ENCODE data around the gene FMNL2. TPM values are rescaled to one million over a fixed set of nuclear protein-coding genes. Genes with fewer than 3 reads are reported as not detected.

FMNL2 gene
- total RNA-seq, 1 experiment from 2014 or later: 37.5 TPM

DNA sequence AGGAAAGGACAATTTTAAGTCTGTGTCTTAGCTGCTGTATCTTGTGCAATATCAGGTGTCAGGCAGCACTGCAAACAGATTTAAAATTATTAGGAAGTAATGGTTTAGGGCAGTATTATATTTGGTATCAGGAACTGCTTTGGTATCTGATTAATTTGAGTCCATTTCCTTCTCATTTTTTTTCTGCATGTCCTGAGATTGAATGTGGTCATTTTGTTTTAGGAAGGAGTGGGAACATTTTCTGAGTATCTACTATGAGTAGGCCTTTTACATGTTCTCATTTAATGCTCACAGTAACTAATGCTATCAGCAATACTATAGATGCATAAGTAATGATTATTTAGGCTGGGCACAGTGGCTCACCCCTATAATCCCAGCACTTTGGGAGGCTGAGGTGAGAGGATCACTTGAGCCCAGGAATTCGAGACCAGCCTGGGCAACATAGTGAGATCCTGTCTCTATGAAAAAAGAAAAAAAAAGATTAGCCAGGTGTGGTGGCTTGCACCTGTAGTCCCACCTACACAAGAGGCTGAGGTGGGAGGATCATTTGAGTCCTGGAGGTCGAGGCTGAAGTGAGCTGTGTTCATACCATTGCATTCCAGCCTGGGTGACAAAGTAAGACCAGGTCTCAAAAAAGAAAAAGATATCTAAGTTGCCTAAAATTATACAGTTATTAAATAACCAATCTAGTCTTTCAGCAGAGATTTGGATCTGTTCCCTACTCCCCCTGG lies 4.7 kb downstream of the FMNL2 start:
- no peak for DNase-seq (ENCODE audit: low spot score)

DNA sequence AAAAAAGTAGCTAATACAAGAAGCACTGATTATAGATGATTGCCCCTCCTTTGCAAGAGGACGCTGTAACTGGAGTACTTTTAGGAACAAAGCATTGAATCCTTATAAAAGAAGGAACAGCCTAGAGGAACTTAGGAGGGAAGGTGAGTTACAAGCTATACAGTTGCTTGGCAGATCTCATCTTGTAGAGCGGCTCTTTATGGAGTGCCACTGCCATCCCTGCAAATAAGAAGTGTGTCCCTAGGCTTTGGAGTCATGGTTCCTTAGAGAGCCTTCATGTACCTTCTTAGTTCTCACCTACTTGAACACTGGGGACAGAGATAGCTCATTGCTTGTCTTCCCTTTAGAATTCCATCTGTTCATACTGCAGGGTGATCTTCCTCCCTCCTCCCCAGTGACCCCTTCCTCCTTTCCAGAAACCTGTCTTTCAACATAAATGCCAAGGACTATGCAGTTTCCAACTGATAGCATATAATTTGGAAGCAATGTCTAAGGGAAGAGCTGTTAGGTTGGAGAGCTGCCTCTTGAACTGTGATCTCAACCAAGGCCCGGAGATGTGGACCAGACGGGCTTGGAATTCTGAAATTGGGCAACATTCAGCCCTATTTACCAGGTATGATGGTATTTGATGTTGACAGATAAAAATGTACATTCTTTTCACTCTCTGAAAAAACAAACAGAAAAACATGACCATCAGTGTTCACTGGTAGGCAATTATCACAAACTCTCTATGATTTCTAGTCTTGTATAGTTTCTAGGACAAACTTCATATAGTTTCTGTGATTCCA lies 7.5 kb downstream of the FMNL2 start:
- no peak for DNase-seq (ENCODE audit: low spot score)

DNA sequence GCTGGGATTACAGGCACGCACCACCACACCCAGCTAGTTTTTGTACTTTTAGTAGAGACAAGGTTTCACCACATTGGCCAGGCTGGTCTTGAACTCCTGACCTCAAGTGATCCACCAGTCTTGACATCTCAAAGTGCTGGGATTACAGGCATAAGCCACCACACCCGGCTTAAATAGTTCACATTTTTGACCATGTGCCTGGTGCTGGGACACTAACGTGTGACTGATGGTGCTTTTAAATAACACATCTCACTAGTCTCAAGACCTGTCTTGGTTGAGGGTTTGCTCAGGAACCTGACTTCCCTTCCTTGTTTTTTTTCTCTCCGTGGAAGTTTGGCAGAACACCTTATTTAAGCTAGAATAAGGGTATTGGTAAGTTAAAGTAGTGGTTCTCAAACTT lies 8.5 kb downstream of the FMNL2 start:
- no peak for DNase-seq (ENCODE audit: low spot score)

DNA sequence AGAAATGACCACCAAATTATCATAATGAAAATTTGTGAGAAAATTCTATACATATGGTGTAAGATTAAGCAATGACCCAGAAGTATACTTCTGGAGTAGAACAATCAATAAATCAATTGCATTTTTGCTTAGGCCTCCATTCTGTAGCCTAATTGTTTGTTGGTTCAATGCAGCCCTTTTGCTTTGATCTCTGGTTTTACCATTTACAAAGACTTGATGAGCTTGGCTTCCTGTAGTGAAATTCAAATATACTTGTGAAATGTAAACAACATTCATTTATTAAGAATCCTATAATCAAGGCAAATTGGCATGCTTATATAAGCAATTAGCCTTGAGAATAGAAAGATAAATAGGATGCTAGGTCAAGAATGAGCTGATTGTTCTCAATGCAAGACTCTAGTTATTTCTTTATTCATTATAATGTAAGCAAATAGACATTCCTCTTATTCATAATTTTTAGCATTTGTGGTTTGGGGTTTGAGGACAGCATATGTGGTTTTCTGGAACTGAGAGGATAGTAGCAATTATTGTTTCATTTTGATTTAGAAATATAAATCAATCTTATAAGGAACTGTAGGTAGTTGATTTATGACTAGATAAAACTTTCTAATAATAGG lies 9.7 kb downstream of the FMNL2 start:
- no peak for DNase-seq (ENCODE audit: low spot score)

- DNase-seq (ENCODE audit: low spot score): peak; percentile 77
These were observed 12.1 kb downstream of the FMNL2 start for GRCh38 chr2:152347076-152347475.

DNA sequence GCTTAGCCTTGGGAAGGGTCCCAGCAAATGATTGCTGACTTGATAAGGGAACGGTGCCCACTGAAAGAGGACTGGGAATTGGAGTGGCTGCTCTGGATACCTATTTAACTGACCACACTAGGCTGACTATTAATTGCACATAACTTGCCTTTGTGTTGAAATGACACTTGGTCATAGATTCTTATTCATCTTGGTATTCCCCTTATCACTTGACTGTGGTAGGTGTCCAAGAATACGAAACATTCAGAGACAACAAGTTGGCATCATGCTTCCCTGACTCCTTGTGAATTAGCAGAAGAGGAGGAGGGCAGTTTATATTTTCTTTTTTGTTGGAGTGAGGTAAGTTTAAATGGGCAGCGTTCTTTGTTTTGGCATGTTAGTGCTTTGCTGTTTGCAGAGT lies 13.4 kb downstream of the FMNL2 start:
- peak; percentile 60 for DNase-seq (ENCODE audit: low spot score)

DNA sequence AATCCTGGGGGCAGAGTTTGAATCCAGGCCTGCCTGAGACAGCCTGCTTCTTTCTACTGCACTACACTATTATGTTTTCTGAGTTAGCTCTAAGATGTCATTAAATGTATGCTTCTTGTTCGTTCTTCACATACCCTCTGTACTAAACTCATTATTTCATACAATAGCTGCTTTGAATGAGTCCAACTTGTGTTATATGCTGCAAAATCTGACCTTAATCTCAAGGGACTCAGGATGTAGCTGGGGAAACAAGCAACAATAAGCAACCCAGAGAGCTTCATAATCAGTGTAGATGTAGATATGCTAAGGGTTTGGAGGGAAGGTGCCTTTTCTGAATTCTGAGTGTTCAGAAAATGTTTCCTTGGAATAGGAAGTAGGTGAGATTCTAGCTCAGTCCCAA lies 14.4 kb downstream of the FMNL2 start:
- DNase-seq (ENCODE audit: low spot score): no peak

DNA sequence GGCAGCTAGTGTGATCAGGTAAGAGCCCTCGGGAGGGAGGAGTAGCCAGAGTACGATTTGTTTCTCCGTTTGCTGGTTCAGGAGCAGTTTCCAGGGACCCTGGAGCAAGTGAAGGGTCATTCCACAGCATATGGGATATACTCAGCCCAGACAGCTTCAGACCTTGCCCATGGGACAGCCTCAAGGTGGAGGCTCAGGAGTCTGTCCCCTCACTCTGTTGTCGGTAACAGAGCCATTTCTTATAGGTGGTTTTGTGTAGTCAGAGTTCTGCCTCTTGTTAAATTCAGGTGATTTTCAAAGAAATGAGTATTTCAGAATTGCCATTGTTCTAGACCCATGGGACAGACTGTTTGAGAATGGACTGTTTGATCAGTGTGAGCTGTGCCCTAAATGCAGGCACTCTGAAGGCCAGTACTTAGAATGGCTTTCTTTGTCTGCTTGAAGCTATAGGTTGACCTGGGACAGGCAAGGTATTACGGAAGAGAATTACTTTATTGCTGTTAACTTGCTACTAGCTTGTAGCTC lies 15.2 kb downstream of the FMNL2 start:
- no peak for DNase-seq (ENCODE audit: low spot score)

- no peak for DNase-seq (ENCODE audit: low spot score)
These were observed 17.6 kb downstream of the FMNL2 start for GRCh38 chr2:152352616-152353015.

DNA sequence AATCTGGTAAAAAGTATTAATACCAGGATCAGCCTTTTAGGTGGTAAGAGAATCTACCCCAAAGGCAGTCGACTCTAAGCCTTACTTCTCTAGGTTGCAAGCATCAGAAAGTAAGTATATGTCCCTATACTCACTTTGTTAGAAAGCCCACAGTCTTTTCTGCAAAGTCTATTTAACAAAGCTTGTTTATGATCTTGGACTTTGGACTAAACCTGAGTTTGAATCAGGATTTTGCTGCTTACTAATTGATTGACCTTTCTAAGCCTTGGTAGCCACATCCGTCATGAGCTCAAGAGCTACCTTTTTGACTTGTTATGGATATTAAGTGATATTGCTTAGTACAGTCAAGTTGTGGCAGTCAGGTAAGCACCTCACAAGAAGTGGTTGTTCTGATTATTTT lies 18.4 kb downstream of the FMNL2 start:
- DNase-seq (ENCODE audit: low spot score): no peak

GRCh38 chr2:152354069-152354755 lies 19.2 kb downstream of the FMNL2 start:
- DNase-seq (ENCODE audit: low spot score): no peak

GRCh38 chr2:152354909-152355308 lies 19.9 kb downstream of the FMNL2 start:
- no peak for DNase-seq (ENCODE audit: low spot score)

- DNase-seq (ENCODE audit: low spot score): no peak
These were observed 20.4 kb downstream of the FMNL2 start for GRCh38 chr2:152355409-152355831.

DNA sequence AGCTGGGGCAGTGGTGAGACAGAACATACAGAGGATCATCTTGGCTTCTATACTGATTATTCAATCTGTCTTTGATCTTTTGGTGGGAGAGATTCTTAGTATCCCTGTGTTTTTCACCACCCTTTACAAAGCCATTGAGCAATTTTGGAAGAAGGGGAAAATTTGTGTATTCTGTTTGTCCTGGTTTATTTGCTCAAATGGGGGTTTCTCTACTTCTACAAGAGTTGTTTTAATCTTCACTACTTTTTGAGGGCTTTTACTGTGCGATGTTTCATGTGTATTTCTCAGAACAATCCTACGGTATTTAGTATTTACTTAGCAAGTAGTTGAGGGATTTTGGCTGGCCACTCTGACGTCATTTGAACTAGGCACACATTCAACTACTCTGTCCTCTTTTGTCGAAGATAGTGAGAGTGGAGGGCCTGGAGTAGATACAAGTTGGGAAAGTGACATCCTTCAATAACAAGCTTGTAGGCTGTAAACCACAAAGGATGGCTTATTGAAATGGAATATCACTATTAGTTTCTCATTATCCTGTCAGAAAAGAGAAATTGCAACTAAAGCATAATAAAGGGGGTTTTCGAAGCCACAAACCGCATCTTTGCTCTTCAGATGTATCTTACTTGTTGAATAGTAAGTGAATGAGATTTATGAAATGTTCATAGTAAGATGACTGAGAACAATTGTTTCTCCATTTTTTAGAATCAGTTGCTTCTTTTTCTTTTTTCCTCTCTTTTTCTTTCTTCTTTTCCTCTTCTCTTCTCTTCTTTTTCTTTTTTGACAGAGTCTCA lies 24.8 kb downstream of the FMNL2 start:
- no peak for DNase-seq (ENCODE audit: low spot score)

DNA sequence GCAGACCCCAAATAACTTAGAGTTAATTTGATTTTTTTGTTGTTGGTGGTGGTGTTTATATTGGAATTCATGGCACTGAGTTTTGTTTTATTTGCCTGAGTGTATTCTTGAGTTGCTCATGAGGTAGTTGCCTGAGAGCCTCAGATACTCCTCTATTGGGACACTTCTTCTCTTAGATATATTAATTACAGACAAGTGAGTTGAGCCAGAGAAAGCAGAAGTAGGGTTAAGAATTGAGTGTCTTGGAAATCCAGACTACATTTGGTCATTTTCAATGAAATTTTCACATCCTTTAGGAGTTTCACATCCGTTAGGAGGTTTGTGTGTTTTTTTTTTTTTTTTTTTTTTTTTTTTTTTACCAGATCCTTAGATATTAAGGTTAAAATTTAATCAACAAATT lies 29.0 kb downstream of the FMNL2 start:
- DNase-seq (ENCODE audit: low spot score): no peak

- no peak for DNase-seq (ENCODE audit: low spot score)
These were observed 32.8 kb downstream of the FMNL2 start for GRCh38 chr2:152367547-152368390.

- no peak for DNase-seq (ENCODE audit: low spot score)
These were observed 34.3 kb downstream of the FMNL2 start for GRCh38 chr2:152369176-152369860.

DNA sequence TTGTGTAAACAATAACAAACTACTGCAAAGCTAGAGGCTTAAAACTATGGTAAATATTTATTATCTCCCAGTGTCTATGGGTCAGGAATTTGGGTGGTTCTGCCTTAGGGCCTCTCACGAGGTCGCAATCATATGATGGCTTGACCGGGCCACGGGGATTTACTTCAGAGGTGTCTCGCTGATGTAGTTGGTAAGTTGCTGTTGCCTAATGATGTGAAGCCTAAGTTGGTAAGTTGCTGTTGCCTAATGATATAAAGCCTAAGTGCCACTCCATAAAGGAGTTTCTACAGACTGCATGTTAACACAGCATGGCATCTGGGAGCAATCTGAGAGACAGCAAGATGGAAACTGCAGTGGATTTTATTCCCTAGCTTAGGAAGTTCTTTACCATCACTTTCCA lies 35.8 kb downstream of the FMNL2 start:
- DNase-seq (ENCODE audit: low spot score): no peak

DNA sequence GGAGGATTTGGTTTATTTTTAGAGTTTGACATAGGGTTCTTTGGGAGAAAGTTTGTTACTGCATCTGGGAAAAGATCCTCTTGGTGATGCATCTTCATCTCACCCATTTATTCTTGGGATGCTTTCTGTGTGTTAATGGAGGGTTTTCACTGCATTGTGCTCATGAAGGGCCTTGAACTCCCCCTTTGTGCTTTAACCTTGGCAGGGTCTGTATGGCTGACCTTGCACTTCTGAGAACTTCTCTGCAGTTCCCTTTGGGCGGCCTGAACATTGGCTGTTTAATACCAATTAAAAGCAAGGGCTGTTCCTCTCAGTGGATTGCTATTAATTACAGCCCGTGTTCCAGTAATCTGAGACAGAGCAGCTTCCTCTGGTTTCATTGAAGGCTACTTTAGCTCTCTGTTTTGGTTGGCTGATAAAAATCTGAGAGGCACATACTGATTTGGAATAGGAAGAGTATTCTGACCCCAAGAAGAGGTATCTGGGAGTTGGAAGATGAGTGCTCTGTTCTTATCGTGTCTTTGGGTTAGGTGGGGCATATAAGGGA lies 37.5 kb downstream of the FMNL2 start:
- DNase-seq (ENCODE audit: low spot score): no peak
